Endodermal cell (in vitro differentiated cells): ENCODE data around the gene COMP. TPM values are rescaled to one million over a fixed set of nuclear protein-coding genes. Genes with fewer than 3 reads are reported as not detected.
A peak's percentile ranks its signal among the peaks of the same experiment; 100 is the strongest.

ENCODE experiments used
- DNase-seq: peaks from one replicate; pipeline ENCODE4 v3.0.0-alpha.2; 2017
- H3K27ac ChIP-seq: 2 replicates; pipeline ENCODE4 v1.5.1; 2013; ENCODE audit warnings: mild to moderate bottlenecking, low read depth, low read length, moderate library complexity
- H3K27me3 ChIP-seq: 2 replicates; pipeline ENCODE4 v1.6.1; 2013; ENCODE audit warnings: mild to moderate bottlenecking, low read length, moderate library complexity; ENCODE audit not compliant: insufficient read depth, control insufficient read depth, poor library complexity, severe bottlenecking
- H3K36me3 ChIP-seq: 2 replicates; pipeline ENCODE4 v1.7.0; 2013; ENCODE audit warnings: mild to moderate bottlenecking, low read length, moderate library complexity; ENCODE audit not compliant: control insufficient read depth, insufficient read depth
- H3K4me1 ChIP-seq: one replicate; pipeline ENCODE4 v1.7.0; 2013; ENCODE audit warnings: low read length; ENCODE audit not compliant: control insufficient read depth, insufficient read depth
- H3K4me3 ChIP-seq: 2 replicates; pipeline ENCODE4 v1.5.1; 2013; ENCODE audit warnings: mild to moderate bottlenecking, low read length, moderate library complexity
- H3K9ac ChIP-seq: 2 replicates; pipeline ENCODE4 v1.6.1; 2013; ENCODE audit warnings: mild to moderate bottlenecking, low read length, moderate library complexity; ENCODE audit not compliant: poor library complexity, severe bottlenecking; ENCODE audit errors: extremely low read depth
- H3K9me3 ChIP-seq: 2 replicates; pipeline ENCODE4 v1.6.1; 2013; ENCODE audit warnings: mild to moderate bottlenecking, low read length, moderate library complexity; ENCODE audit not compliant: control insufficient read depth
- H3K27ac Mint-ChIP-seq: 2 replicates; pipeline ENCODE4 v1.8.0; 2020; ENCODE audit warnings: mixed read lengths
- H3K27me3 Mint-ChIP-seq: 2 replicates; pipeline ENCODE4 v1.8.0; 2021; ENCODE audit warnings: mild to moderate bottlenecking, mixed read lengths; ENCODE audit not compliant: insufficient read depth
- H3K36me3 Mint-ChIP-seq: 2 replicates; pipeline ENCODE4 v1.8.0; 2020; ENCODE audit warnings: low read depth, mixed read lengths
- H3K4me1 Mint-ChIP-seq: 2 replicates; pipeline ENCODE4 v1.8.0; 2020; ENCODE audit warnings: mixed read lengths
- H3K4me3 Mint-ChIP-seq: 2 replicates; pipeline ENCODE4 v1.8.0; 2020; ENCODE audit warnings: mild to moderate bottlenecking, moderate library complexity, mixed read lengths
- H3K9me3 Mint-ChIP-seq: 2 replicates; pipeline ENCODE4 v1.8.0; 2020; ENCODE audit warnings: mild to moderate bottlenecking, mixed read lengths
- CTCF ChIP-seq: fragments of 200-600 bp; sonication (generic); conservative IDR thresholded peaks from 2 replicates; pipeline ENCODE4 v1.5.0; 2021; ENCODE audit warnings: antibody characterized with exemption, mild to moderate bottlenecking
- WGBS, 2 experiments: methylation state at CpG; one replicate each; pipeline versions ENCODE4 v1.1.5 to v1.1.7; 2013; ENCODE audit warnings: missing lambda C conversion rate in 2 of 2, mixed read lengths in 1 of 2; ENCODE audit not compliant: insufficient coverage in 1 of 2, insufficient read length in 1 of 2; 5-methylcytosine and 5-hydroxymethylcytosine counted together
- total RNA-seq, 2 donors: library from RNA; stranded (reverse); fragmentation: NEBNext Ultra II Directional in 1 of 2; extraction: Animal tissue kit (Norgen Biotek cat#: 25700) in 1 of 2; gene quantifications; 2 replicates in 1 of 2; 3 replicates in 1 of 2; pipeline ENCODE4 v1.2.1, GENCODE V29; 2021

Gene COMP
- total RNA-seq, 2 donors from 2014 or later: not detected

DNA sequence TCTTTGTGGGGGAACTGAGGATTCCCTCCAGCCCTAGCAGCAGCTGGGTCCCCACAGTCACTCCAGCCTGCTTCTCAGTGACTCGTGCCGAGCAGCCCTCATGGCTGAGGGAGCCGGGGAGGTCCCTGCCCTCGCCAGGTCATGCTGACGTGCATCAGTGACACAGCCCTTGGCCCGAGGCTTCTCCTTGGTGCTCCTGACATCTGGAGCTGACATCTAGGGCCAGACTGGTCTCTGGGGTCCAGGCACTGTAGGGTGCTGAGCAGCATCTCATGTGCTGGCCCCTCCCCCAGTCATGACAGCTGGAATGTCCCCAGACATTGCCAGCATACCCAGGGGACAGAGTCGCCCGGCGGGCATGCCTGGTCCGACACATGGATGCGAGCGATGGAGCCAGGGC, 14.4 kb downstream of the COMP start:
- no peaks in the 10 kb centered on the region for H3K4me1 Mint-ChIP-seq
- H3K4me1 ChIP-seq: no peaks in the 10 kb centered on the region
- no peaks in the 10 kb centered on the region for H3K9me3 Mint-ChIP-seq
- no peaks in the 10 kb centered on the region for H3K9me3 ChIP-seq
- H3K4me3 ChIP-seq: no peak overlapping the region
- no peak overlapping the region for H3K9ac ChIP-seq
- peaks cover 67% of the 10 kb centered on the region for H3K27me3 Mint-ChIP-seq
- no peak for TF ChIP-seq CTCF
- H3K4me3 Mint-ChIP-seq: no peak overlapping the region
- H3K36me3 Mint-ChIP-seq: no peaks in the 10 kb centered on the region
- peaks cover 86% of the 10 kb centered on the region for H3K27me3 ChIP-seq
- no peaks in the 10 kb centered on the region for H3K36me3 ChIP-seq
- DNase-seq: no peak
- 55 to 80% methylated on average over 7 to 12 of the region's 12 CpGs for WGBS, 2 experiments
- H3K27ac ChIP-seq: no peak overlapping the region
- H3K27ac Mint-ChIP-seq: no peak overlapping the region

DNA sequence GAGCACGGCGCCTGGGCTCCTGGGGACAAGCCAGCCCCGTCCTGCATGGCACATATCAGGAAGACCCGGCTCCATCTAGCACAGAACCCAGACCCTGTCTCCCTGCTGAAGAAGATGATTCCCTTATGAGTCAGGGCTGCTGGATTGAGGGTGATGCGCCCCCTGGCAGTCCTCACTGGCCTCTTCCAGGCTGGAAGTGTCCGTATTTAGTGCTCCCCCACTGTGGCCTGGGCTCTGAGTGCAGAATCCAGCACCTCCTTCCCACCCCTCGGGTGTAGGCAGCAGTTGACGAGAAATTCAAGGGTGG, 14.9 kb downstream of the COMP start:
- no peaks in the 10 kb centered on the region for H3K9me3 ChIP-seq
- no peak overlapping the region for H3K27ac ChIP-seq
- no peak for DNase-seq
- H3K9me3 Mint-ChIP-seq: no peaks in the 10 kb centered on the region
- H3K9ac ChIP-seq: no peak overlapping the region
- no peaks in the 10 kb centered on the region for H3K36me3 ChIP-seq
- peaks cover 70% of the 10 kb centered on the region for H3K27me3 Mint-ChIP-seq
- no peak overlapping the region for H3K4me3 Mint-ChIP-seq
- 73 to 83% methylated on average over 8 of the region's 8 CpGs for WGBS, 2 experiments
- no peak overlapping the region for H3K4me3 ChIP-seq
- peaks cover 83% of the 10 kb centered on the region for H3K27me3 ChIP-seq
- peak; percentile 41 for TF ChIP-seq CTCF
- no peak overlapping the region for H3K27ac Mint-ChIP-seq
- no peaks in the 10 kb centered on the region for H3K4me1 ChIP-seq
- no peaks in the 10 kb centered on the region for H3K36me3 Mint-ChIP-seq
- H3K4me1 Mint-ChIP-seq: no peaks in the 10 kb centered on the region

DNA sequence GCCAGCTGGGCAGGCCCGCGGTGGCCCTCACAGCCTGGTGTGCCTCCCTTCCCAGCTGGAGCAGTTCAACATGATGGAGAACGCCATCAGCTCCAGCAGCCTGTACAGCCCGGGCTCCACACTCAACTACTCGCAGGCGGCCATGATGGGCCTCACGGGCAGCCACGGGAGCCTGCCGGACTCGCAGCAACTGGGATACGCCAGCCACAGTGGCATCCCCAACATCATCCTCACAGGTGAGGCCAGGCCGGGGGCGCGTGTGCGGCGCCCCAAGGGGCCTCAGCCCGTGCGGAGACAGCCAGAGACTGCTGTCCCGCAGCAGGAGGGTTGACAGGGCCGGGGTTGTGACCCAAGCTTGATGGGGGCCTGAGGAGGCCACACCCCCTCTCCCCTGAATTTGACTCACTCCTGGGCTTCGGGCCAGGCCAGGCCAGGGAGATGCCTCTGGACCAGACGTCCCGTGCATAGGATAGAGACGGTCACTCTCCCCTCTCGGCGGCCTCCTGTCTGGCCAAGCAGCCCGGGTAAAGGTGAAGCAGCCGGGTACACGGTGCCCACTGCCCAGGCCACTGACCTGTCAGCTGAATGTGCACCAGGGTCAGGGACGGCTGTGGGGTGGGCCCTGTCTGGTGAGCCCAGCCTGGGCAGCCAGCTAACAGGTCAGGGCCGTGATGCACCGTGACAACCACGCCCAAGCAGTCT, 15.4 kb downstream of the COMP start:
- WGBS, 2 experiments: 91% methylated on average over 21 to 33 of the region's 33 CpGs
- no peak overlapping the region for H3K9ac ChIP-seq
- no peaks in the 10 kb centered on the region for H3K9me3 ChIP-seq
- Mint-ChIP-seq H3K27ac (no peak overlapping the region), H3K36me3 (no peaks in the 10 kb centered on the region), H3K4me1 (no peaks in the 10 kb centered on the region), H3K27me3 (peaks cover 70% of the 10 kb centered on the region), H3K9me3 (no peaks in the 10 kb centered on the region), H3K4me3 (no peak overlapping the region)
- no peak for DNase-seq
- H3K4me3 ChIP-seq: no peak overlapping the region
- no peaks in the 10 kb centered on the region for H3K36me3 ChIP-seq
- peaks cover 78% of the 10 kb centered on the region for H3K27me3 ChIP-seq
- no peaks in the 10 kb centered on the region for H3K4me1 ChIP-seq
- no peak for TF ChIP-seq CTCF
- no peak overlapping the region for H3K27ac ChIP-seq
